Activated effector memory CD4-positive, alpha-beta T cell treated with Interleukin-2 at 50 U/mL for 16 hours (primary cell): ENCODE results near the gene THOC7.

ENCODE experiments used
- DNase-seq: peaks from one replicate; pipeline ENCODE4 v3.0.0-alpha.2; 2020

Gene THOC7

GRCh38 chr3:63863150-63864007 is at the start of gene THOC7, which contains the start of gene ATXN7:
Gene THOC7 (minus strand): TSS chr3:63863805. CDS start chr3:63863790, 15 bp downstream.
Gene ATXN7 (plus strand): TSS chr3:63863867. CDS start chr3:63912599, 48,732 bp downstream.
- DNase-seq: peak; percentile 66

- DNase-seq: peak; percentile 32
Observed at GRCh38 chr3:63912768-63913588, 49.4 kb upstream of the THOC7 start.

GRCh38 chr3:63911873-63912767 is 48.5 kb upstream of the THOC7 start, which contains the start of gene SCAANT1:
Gene SCAANT1 (minus strand): TSS chr3:63912383.
- peak; percentile 78 for DNase-seq

GRCh38 chr3:63911509-63911872 is 47.9 kb upstream of the THOC7 start:
- no peak for DNase-seq

- DNase-seq: no peak
Observed at GRCh38 chr3:63910891-63911290, 47.3 kb upstream of the THOC7 start.

- DNase-seq: no peak
Observed at GRCh38 chr3:63910001-63910400, 46.4 kb upstream of the THOC7 start.

- DNase-seq: no peak
Observed at GRCh38 chr3:63909431-63909830, 45.8 kb upstream of the THOC7 start.

GRCh38 chr3:63908776-63909175 is 45.2 kb upstream of the THOC7 start:
- no peak for DNase-seq

- DNase-seq: no peak
Observed at GRCh38 chr3:63908081-63908736, 44.6 kb upstream of the THOC7 start.

GRCh38 chr3:63905731-63906620 is 42.4 kb upstream of the THOC7 start:
- DNase-seq: no peak

- no peak for DNase-seq
Observed at GRCh38 chr3:63900459-63900858, 36.9 kb upstream of the THOC7 start.

- DNase-seq: no peak
Observed at GRCh38 chr3:63900010-63900409, 36.4 kb upstream of the THOC7 start.

- no peak for DNase-seq
Observed at GRCh38 chr3:63896332-63897030, 32.9 kb upstream of the THOC7 start.

- no peak for DNase-seq
Observed at GRCh38 chr3:63895422-63896189, 32.0 kb upstream of the THOC7 start.

- no peak for DNase-seq
Observed at GRCh38 chr3:63892773-63893352, 29.3 kb upstream of the THOC7 start.

- no peak for DNase-seq
Observed at GRCh38 chr3:63891518-63891917, 27.9 kb upstream of the THOC7 start.

- no peak for DNase-seq
Observed at GRCh38 chr3:63886858-63887257, 23.3 kb upstream of the THOC7 start.

- no peak for DNase-seq
Observed at GRCh38 chr3:63880653-63881052, 17.0 kb upstream of the THOC7 start.

- no peak for DNase-seq
Observed at GRCh38 chr3:63878394-63879060, 14.9 kb upstream of the THOC7 start.
